22Rv1 (cell line): ENCODE data around the gene COL23A1.

ENCODE experiments used
- CTCF ChIP-seq: fragments of 450-650 bp; IDR thresholded peaks from 2 replicates; pipeline ENCODE4 v1.5.1; 2017; ENCODE audit warnings: mild to moderate bottlenecking
- ZFX ChIP-seq: fragments of 450-650 bp; IDR thresholded peaks from 2 replicates; pipeline ENCODE4 v1.6.1; 2017; ENCODE audit warnings: antibody characterized with exemption, borderline replicate concordance

- no peak for TF ChIP-seq CTCF
- no peak for TF ChIP-seq ZFX
These were observed 241.1 kb downstream of the COL23A1 start for GRCh38 chr5:178349075-178349511.
